ENCODE data around the gene TMEM248.

DNA sequence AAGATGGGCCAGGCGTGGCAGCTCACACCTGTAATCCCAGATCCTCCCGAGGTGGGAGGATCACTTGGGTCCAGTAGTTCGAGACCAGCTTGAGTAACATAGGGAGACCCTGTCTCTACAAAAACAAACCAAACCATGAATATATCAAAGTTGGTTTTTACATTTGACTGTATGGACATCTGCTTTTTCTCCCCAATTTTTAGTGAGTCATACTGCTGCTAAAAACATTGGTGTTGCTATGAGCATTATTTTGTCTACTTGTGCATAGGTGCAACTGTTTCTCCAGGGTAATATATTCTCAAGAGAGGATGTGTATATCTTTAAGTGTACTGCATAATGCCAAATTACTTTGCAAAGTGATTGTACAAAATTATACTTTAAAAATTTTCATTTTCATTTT is 769 bp upstream of the TMEM248 start:
- no peak for TF ChIP-seq BACH2 (CRISPR knock-in tag; IDR thresholded peaks at IDR 0.05; ENCODE audit: borderline replicate concordance)
- no peak for TF ChIP-seq CREB5 (CRISPR knock-in tag; IDR thresholded peaks at IDR 0.05; ENCODE audit: low read depth)
- no peak for TF ChIP-seq OSR1 (CRISPR knock-in tag; IDR thresholded peaks at IDR 0.05)
- no peak for TF ChIP-seq ZC3H10 (CRISPR knock-in tag; IDR thresholded peaks at IDR 0.05)
- no peak for TF ChIP-seq ESRRG (CRISPR knock-in tag; IDR thresholded peaks at IDR 0.05)
